Esophagus (tissue), 2 donors: ENCODE results near the gene DOK6. TPM values are rescaled to one million over a fixed set of nuclear protein-coding genes. Genes with fewer than 3 reads are reported as not detected.

Experiments
- H3K27ac ChIP-seq, 2 donors: one replicate each; pipeline ENCODE4 v1.5.1; 2013; ENCODE audit warnings: low read depth in 2 of 2, mild to moderate bottlenecking in 2 of 2, inconsistent platforms in 1 of 2, low read length in 1 of 2, moderate library complexity in 1 of 2
- H3K27me3 ChIP-seq, 2 donors: one replicate each; pipeline ENCODE4 v1.6.1; 2013; ENCODE audit warnings: low read length in 2 of 2, control low read depth in 1 of 2, mild to moderate bottlenecking in 1 of 2; ENCODE audit not compliant: insufficient read depth in 2 of 2, control insufficient read depth in 1 of 2
- H3K36me3 ChIP-seq, 2 donors: one replicate each; pipeline ENCODE4 v1.6.1; 2013; ENCODE audit warnings: low read length in 1 of 2; ENCODE audit not compliant: control insufficient read depth in 2 of 2, insufficient read depth in 2 of 2
- H3K4me1 ChIP-seq, 2 donors: one replicate each; pipeline ENCODE4 v1.6.1; 2013; ENCODE audit warnings: low read length in 1 of 2; ENCODE audit not compliant: control insufficient read depth in 2 of 2, insufficient read depth in 2 of 2
- H3K4me3 ChIP-seq, 2 donors: one replicate each; pipeline ENCODE4 v1.5.1; 2013; ENCODE audit warnings: low read length in 2 of 2, mild to moderate bottlenecking in 2 of 2, low read depth in 1 of 2, moderate library complexity in 1 of 2
- H3K9me3 ChIP-seq, 2 donors: one replicate each; pipeline ENCODE4 v1.6.1; 2013; ENCODE audit warnings: mild to moderate bottlenecking in 2 of 2, low read depth in 1 of 2, low read length in 1 of 2, moderate library complexity in 1 of 2; ENCODE audit not compliant: control insufficient read depth in 2 of 2, insufficient read depth in 1 of 2
- WGBS, 2 donors: extraction: QIAGEN DNeasy Blood & Tissue Kit; methylation state at CpG; one replicate each; pipeline ENCODE4 v1.1.7; 2013; 5-methylcytosine and 5-hydroxymethylcytosine counted together
- polyA plus RNA-seq, 2 donors: library from polyadenylated mRNA; stranded (reverse); fragments of 200-250 nt; gene quantifications; one replicate each; pipeline ENCODE4 v1.2.3, GENCODE V29; 2013
- donor health status: healthy with polysubstance abuse.
- donor health status: Bipolar disorder and iron deficiency.

DOK6 gene
- polyA plus RNA-seq, 2 donors = 0.07 to 0.10 TPM

GRCh38 chr18:69588301-69588700, 187.6 kb downstream of the DOK6 start:
- H3K4me3 ChIP-seq = no peak overlapping the region
- no peaks in the 10 kb centered on the region for H3K36me3 ChIP-seq
- H3K27me3 ChIP-seq = no peaks in the 10 kb centered on the region
- H3K9me3 ChIP-seq = peaks cover 0 to 4% of the 10 kb centered on the region in 2 donors
- H3K4me1 ChIP-seq = no peaks in the 10 kb centered on the region
- WGBS, 2 donors = 90 to 93% methylated on average over 3 of the region's 3 CpGs
- no peak overlapping the region for H3K27ac ChIP-seq

GRCh38 chr18:69590150-69590549, 189.5 kb downstream of the DOK6 start:
- Histone ChIP-seq H3K36me3 (no peaks in the 10 kb centered on the region), H3K4me3 (no peak overlapping the region), H3K27ac (no peak overlapping the region), H3K27me3 (no peaks in the 10 kb centered on the region), H3K4me1 (no peaks in the 10 kb centered on the region), H3K9me3 (peaks cover 0 to 2% of the 10 kb centered on the region in 2 donors)
- WGBS, 2 donors = 61 to 69% methylated on average over 3 of the region's 3 CpGs

- Histone ChIP-seq H3K9me3 (peaks cover 0 to 2% of the 10 kb centered on the region in 2 donors), H3K4me3 (no peak overlapping the region), H3K36me3 (no peaks in the 10 kb centered on the region), H3K4me1 (no peaks in the 10 kb centered on the region), H3K27ac (no peak overlapping the region), H3K27me3 (no peaks in the 10 kb centered on the region)
- WGBS, 2 donors = 94 to 97% methylated on average over 4 of the region's 4 CpGs
Observed at GRCh38 chr18:69596345-69596744, 195.7 kb downstream of the DOK6 start.

- H3K4me1 ChIP-seq = no peaks in the 10 kb centered on the region
- WGBS, 2 donors = 91 to 98% methylated on average over 5 of the region's 5 CpGs
- no peaks in the 10 kb centered on the region for H3K36me3 ChIP-seq
- no peak overlapping the region for H3K27ac ChIP-seq
- no peak overlapping the region for H3K4me3 ChIP-seq
- H3K9me3 ChIP-seq = peaks cover 0 to 2% of the 10 kb centered on the region in 2 donors
- H3K27me3 ChIP-seq = no peaks in the 10 kb centered on the region
Observed at GRCh38 chr18:69597561-69597960, 196.9 kb downstream of the DOK6 start.

- peaks cover 0 to 2% of the 10 kb centered on the region in 2 donors for H3K9me3 ChIP-seq
- H3K36me3 ChIP-seq = no peaks in the 10 kb centered on the region
- no peak overlapping the region for H3K27ac ChIP-seq
- no peaks in the 10 kb centered on the region for H3K4me1 ChIP-seq
- no peaks in the 10 kb centered on the region for H3K27me3 ChIP-seq
- WGBS, 2 donors = 80 to 86% methylated on average over 8 of the region's 8 CpGs
- no peak overlapping the region for H3K4me3 ChIP-seq
Observed at GRCh38 chr18:69599377-69599776, 198.7 kb downstream of the DOK6 start.

- Histone ChIP-seq H3K36me3 (no peaks in the 10 kb centered on the region), H3K27me3 (no peaks in the 10 kb centered on the region), H3K27ac (no peak overlapping the region), H3K4me1 (no peaks in the 10 kb centered on the region), H3K9me3 (peaks cover 0 to 3% of the 10 kb centered on the region in 2 donors), H3K4me3 (no peak overlapping the region)
- 84 to 93% methylated on average over 15 of the region's 15 CpGs for WGBS, 2 donors
Observed at GRCh38 chr18:69612242-69612641, 211.6 kb downstream of the DOK6 start.

- WGBS, 2 donors = 90% methylated on average over 4 of the region's 4 CpGs
- Histone ChIP-seq H3K4me3 (no peak overlapping the region), H3K27me3 (no peaks in the 10 kb centered on the region), H3K4me1 (no peaks in the 10 kb centered on the region), H3K9me3 (peaks cover 0 to 3% of the 10 kb centered on the region in 2 donors), H3K27ac (no peak overlapping the region), H3K36me3 (no peaks in the 10 kb centered on the region)
Observed at GRCh38 chr18:69616114-69616513, 215.4 kb downstream of the DOK6 start.

GRCh38 chr18:69617408-69617807, 216.7 kb downstream of the DOK6 start:
- Histone ChIP-seq H3K4me3 (no peak overlapping the region), H3K4me1 (no peaks in the 10 kb centered on the region), H3K27ac (no peak overlapping the region), H3K27me3 (no peaks in the 10 kb centered on the region), H3K9me3 (no peaks in the 10 kb centered on the region), H3K36me3 (no peaks in the 10 kb centered on the region)
- WGBS, 2 donors = 92 to 93% methylated on average over 4 of the region's 4 CpGs

GRCh38 chr18:69617888-69618287, 217.2 kb downstream of the DOK6 start:
- Histone ChIP-seq H3K4me1 (no peaks in the 10 kb centered on the region), H3K27ac (no peak overlapping the region)
- WGBS, 2 donors = 75 to 86% methylated on average over 4 of the region's 4 CpGs

GRCh38 chr18:69622184-69622583, 221.5 kb downstream of the DOK6 start:
- H3K27ac ChIP-seq = no peak overlapping the region
- WGBS, 2 donors = 40 to 47% methylated on average over 3 of the region's 3 CpGs
- H3K4me3 ChIP-seq = no peak overlapping the region
- H3K9me3 ChIP-seq = no peaks in the 10 kb centered on the region
- no peaks in the 10 kb centered on the region for H3K27me3 ChIP-seq
- no peaks in the 10 kb centered on the region for H3K36me3 ChIP-seq
- no peaks in the 10 kb centered on the region for H3K4me1 ChIP-seq

More at GRCh38 chr18:69617888-69618287, 217.2 kb downstream of the DOK6 start:
- Histone ChIP-seq H3K9me3 (no peaks in the 10 kb centered on the region), H3K27me3 (no peaks in the 10 kb centered on the region), H3K4me3 (no peak overlapping the region), H3K36me3 (no peaks in the 10 kb centered on the region)
